Common myeloid progenitor, CD34-positive (primary cell): Measurements from ENCODE around the gene DCAF5.
"Not testable (repeated sequence)": the region's sequence is repeated elsewhere in the genome, so short reads cannot be mapped to it uniquely, and the experiment has no call there.

ENCODE experiments used
- CTCF ChIA-PET: fragments of 350-600 bp; sonication (Branson Sonifier 250); formaldehyde crosslinking; loops from one replicate; lab custom pipeline; 2021; ENCODE audit warnings: antibody characterized with exemption; lab: Charles Lee
- POLR2A ChIA-PET: fragments of 350-600 bp; sonication (Branson Sonifier 250); formaldehyde crosslinking; loops from one replicate; lab custom pipeline; 2021; ENCODE audit warnings: antibody characterized with exemption; lab: Charles Lee
- DNase-seq, 3 donors: peaks; one replicate each; pipeline versions ENCODE4 v3.0.0 to v3.0.0-alpha.2; 2013
- H3K27ac ChIP-seq, 2 experiments: 1 replicate in 1 of 2; 2 replicates in 1 of 2; pipeline ENCODE4 v1.7.0; 2013; ENCODE audit warnings: inconsistent platforms in 2 of 2, low read length in 2 of 2, mild to moderate bottlenecking in 2 of 2, low read depth in 1 of 2, moderate library complexity in 1 of 2; ENCODE audit not compliant: severe bottlenecking in 2 of 2, insufficient read depth in 1 of 2, poor library complexity in 1 of 2
- H3K27me3 ChIP-seq, 5 experiments: replicated peaks in 2 of 5; 1 replicate in 3 of 5; 2 replicates in 2 of 5; pipeline versions ENCODE4 v1.6.1 to v1.7.0; 2013; ENCODE audit warnings: low read length in 4 of 5, mild to moderate bottlenecking in 2 of 5, moderate library complexity in 2 of 5, inconsistent platforms in 1 of 5; ENCODE audit not compliant: insufficient read depth in 5 of 5, control insufficient read depth in 4 of 5
- H3K36me3 ChIP-seq, 4 experiments: 1 replicate in 2 of 4; 2 replicates in 2 of 4; pipeline versions ENCODE4 v1.6.1 to v1.7.0; 2013; ENCODE audit warnings: low read length in 3 of 4, control low read depth in 1 of 4, mild to moderate bottlenecking in 1 of 4; ENCODE audit not compliant: control insufficient read depth in 4 of 4, insufficient read depth in 4 of 4
- H3K4me1 ChIP-seq, 4 experiments: 1 replicate in 3 of 4; 2 replicates in 1 of 4; pipeline versions ENCODE4 v1.6.1 to v1.7.1; 2013; ENCODE audit warnings: low read length in 3 of 4, mild to moderate bottlenecking in 3 of 4, control low read depth in 1 of 4, inconsistent platforms in 1 of 4, moderate library complexity in 1 of 4; ENCODE audit not compliant: control insufficient read depth in 4 of 4, insufficient read depth in 4 of 4; ENCODE audit errors: control extremely low read depth in 1 of 4
- H3K4me3 ChIP-seq, 7 experiments: 1 replicate in 4 of 7; 2 replicates in 3 of 7; pipeline versions ENCODE4 v1.5.1 to v1.7.0; 2013; ENCODE audit warnings: mild to moderate bottlenecking in 7 of 7, low read length in 6 of 7, moderate library complexity in 6 of 7, inconsistent platforms in 2 of 7, low read depth in 2 of 7, control low read depth in 1 of 7; ENCODE audit not compliant: insufficient read depth in 4 of 7, control insufficient read depth in 1 of 7; ENCODE audit errors: extremely low read depth in 1 of 7
- H3K9me3 ChIP-seq, 5 experiments: 1 replicate in 4 of 5; 2 replicates in 1 of 5; pipeline versions ENCODE4 v1.6.1 to v1.7.1; 2013; ENCODE audit warnings: low read length in 4 of 5, mild to moderate bottlenecking in 2 of 5, inconsistent platforms in 1 of 5, low read depth in 1 of 5, moderate library complexity in 1 of 5; ENCODE audit not compliant: control insufficient read depth in 4 of 5, insufficient read depth in 2 of 5; ENCODE audit errors: control extremely low read depth in 1 of 5
- WGBS: methylation state at CpG from one replicate; pipeline ENCODE4 v1.1.5; 2013; ENCODE audit not compliant: insufficient coverage; 5-methylcytosine and 5-hydroxymethylcytosine counted together

Gene DCAF5

GRCh38 chr14:69066396-69067171 is 86.3 kb downstream of the DCAF5 start:
- WGBS: 92% methylated on average over 2 of the region's 3 CpGs
- peaks cover 10 to 34% (median 20%) of the 10 kb centered on the region in 4 experiments for H3K36me3 ChIP-seq
- no peak overlapping the region for H3K27ac ChIP-seq
- H3K4me1 ChIP-seq: peaks cover 0 to 10% (median 8%) of the 10 kb centered on the region in 4 experiments
- H3K9me3 ChIP-seq: no peaks in the 10 kb centered on the region
- CTCF ChIA-PET: interaction anchor here (0.9 to 1.5 kb wide), 3 partner anchors 24 to 203 kb away, joined by 3 to 5 read pairs (median 3); no protein-coding TSS in a partner anchor
- H3K27me3 ChIP-seq: no peaks in the 10 kb centered on the region
- POLR2A ChIA-PET: no interaction called here
- no peak for DNase-seq
- H3K4me3 ChIP-seq: no peak overlapping the region

- no CpG with 5 or more reads among the region's 4 CpGs for WGBS
- POLR2A ChIA-PET: not testable (repeated sequence)
- CTCF ChIA-PET: interaction anchor here (0.7 to 1.0 kb wide), 4 partner anchors 24 to 203 kb away, joined by 3 to 5 read pairs (median 3); no protein-coding TSS in a partner anchor
Measured at GRCh38 chr14:69065934-69066333, 87.0 kb downstream of the DCAF5 start.

GRCh38 chr14:69064596-69064995 is 88.3 kb downstream of the DCAF5 start:
- CTCF ChIA-PET: interaction anchor here (0.6 to 1.5 kb wide), 2 partner anchors 9 to 1637 kb away, joined by 3 to 4 read pairs; no protein-coding TSS in a partner anchor
- Histone ChIP-seq H3K36me3 (peaks cover 17 to 39% (median 28%) of the 10 kb centered on the region in 4 experiments), H3K4me1 (peaks cover 0 to 10% (median 8%) of the 10 kb centered on the region in 4 experiments), H3K4me3 (no peak overlapping the region), H3K27me3 (no peaks in the 10 kb centered on the region), H3K9me3 (no peaks in the 10 kb centered on the region), H3K27ac (no peak overlapping the region)
- DNase-seq: no peak
- POLR2A ChIA-PET: no interaction called here

More at GRCh38 chr14:69065934-69066333, 87.0 kb downstream of the DCAF5 start:
- DNase-seq, H3K4me3 ChIP-seq, H3K9me3 ChIP-seq, H3K27ac ChIP-seq, H3K27me3 ChIP-seq: not testable (repeated sequence)
- Histone ChIP-seq H3K4me1 (peaks cover 0 to 10% (median 8%) of the 10 kb centered on the region in 4 experiments), H3K36me3 (peaks cover 14 to 33% (median 24%) of the 10 kb centered on the region in 4 experiments)

- Histone ChIP-seq H3K4me3 (no peak overlapping the region), H3K9me3 (no peaks in the 10 kb centered on the region), H3K36me3 (peaks cover 25 to 73% (median 42%) of the 10 kb centered on the region in 4 experiments), H3K27me3 (no peaks in the 10 kb centered on the region), H3K4me1 (no peaks in the 10 kb centered on the region), H3K27ac (no peak overlapping the region)
- POLR2A ChIA-PET: interaction anchor here (0.6 kb wide), 1 partner anchor 604 kb away, joined by 3 read pairs; no protein-coding TSS in a partner anchor
- no peak for DNase-seq
- WGBS: 86% methylated on average over 7 of the region's 8 CpGs
- CTCF ChIA-PET: interaction anchor here (0.6 to 1.5 kb wide), 5 partner anchors 10 to 196 kb away, joined by 3 to 7 read pairs (median 3); no protein-coding TSS in a partner anchor
Measured at GRCh38 chr14:69059658-69060623, 93.0 kb downstream of the DCAF5 start.

GRCh38 chr14:69055999-69056788 is 96.7 kb downstream of the DCAF5 start:
- DNase-seq: no peak
- no peak overlapping the region for H3K27ac ChIP-seq
- POLR2A ChIA-PET: no interaction called here
- peaks cover 2 to 16% (median 8%) of the 10 kb centered on the region in 4 experiments for H3K4me1 ChIP-seq
- no peaks in the 10 kb centered on the region for H3K9me3 ChIP-seq
- no peaks in the 10 kb centered on the region for H3K27me3 ChIP-seq
- no peak overlapping the region for H3K4me3 ChIP-seq
- WGBS: 80% methylated on average over 3 of the region's 3 CpGs
- peaks cover 20 to 65% (median 36%) of the 10 kb centered on the region in 4 experiments for H3K36me3 ChIP-seq
- CTCF ChIA-PET: interaction anchor here (1.1 to 1.8 kb wide), 3 partner anchors 14 to 130 kb away, joined by 3 to 6 read pairs (median 3); no protein-coding TSS in a partner anchor

GRCh38 chr14:69055125-69055524 is 97.8 kb downstream of the DCAF5 start:
- WGBS: 98% methylated on average over 21 of the region's 21 CpGs
- ChIA-PET POLR2A (no interaction called here), CTCF (interaction anchor here (1.3 kb wide), 1 partner anchor 42 kb away, joined by 4 read pairs; no protein-coding TSS in a partner anchor)
- H3K36me3 ChIP-seq: peaks cover 17 to 58% (median 33%) of the 10 kb centered on the region in 4 experiments
- H3K27me3 ChIP-seq: no peaks in the 10 kb centered on the region
- H3K4me1 ChIP-seq: peaks cover 4 to 24% (median 14%) of the 10 kb centered on the region in 4 experiments
- H3K9me3 ChIP-seq: no peaks in the 10 kb centered on the region
- DNase-seq: no peak
- H3K27ac ChIP-seq: no peak overlapping the region
- H3K4me3 ChIP-seq: no peak overlapping the region
